Suppressor macrophage treated with lipopolysaccharide for 1 hour (primary cell): Measurements from ENCODE around the gene BCL11B.

Experiments
- DNase-seq, 3 donors: peaks; one replicate each; pipeline ENCODE4 v3.0.0-alpha.2; 2020 to 2022

The BCL11B gene

DNA sequence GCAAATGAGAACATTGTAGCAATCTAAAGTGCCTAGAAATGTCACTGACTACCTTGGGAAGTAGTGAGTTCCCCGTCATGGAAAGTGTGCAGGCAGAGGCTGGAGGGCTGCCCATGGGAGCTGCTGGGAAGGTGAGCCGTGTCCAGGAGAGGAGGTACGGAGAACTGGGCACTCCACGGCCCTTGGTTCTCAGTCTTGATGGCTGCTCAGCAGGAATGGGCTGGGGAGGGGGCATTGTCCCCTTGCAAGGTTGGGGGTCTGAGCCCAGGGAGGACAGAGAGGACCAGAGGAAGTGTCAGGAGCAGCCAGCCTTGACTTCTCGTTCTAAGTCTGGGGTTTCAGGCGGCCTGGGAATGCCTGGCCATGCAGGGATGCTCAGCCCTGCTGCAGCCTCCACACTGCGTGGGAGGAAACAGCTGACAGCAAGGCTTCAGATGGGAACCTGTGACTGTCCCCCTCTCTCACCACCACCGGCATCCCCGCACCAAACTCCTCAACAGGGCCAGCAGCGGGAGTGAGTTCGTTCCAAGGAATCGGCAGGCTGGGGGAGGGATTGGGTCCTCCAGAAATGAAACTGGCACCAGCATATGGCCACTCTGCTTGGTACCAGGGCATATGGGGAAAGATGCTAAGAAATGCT lies 140.2 kb downstream of the BCL11B start:
- no peak for DNase-seq

GRCh38 chr14:99129998-99130397 lies 142.0 kb downstream of the BCL11B start:
- no peak for DNase-seq

GRCh38 chr14:99129211-99129696 lies 142.7 kb downstream of the BCL11B start:
- DNase-seq, result no peak

DNA sequence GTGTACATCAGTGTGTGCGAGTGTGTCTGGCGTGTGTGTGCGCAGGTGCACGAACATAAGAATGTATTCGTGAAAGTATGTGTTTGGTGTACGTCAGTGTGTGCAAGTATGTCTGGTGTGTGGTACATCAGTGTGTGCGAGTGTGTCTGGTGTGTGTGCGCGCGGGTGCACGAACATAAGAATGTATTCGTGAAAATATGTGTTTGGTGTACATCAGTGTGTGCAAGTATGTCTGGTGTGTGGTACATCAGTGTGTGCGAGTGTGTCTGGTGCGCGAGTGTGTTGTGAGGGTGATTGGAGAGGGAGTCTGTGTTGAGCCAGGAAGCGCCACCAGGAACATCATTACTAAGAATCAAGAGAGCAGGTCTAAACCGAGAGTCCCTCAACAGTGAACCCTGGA lies 143.8 kb downstream of the BCL11B start:
- no peak for DNase-seq

- no peak for DNase-seq
Observed at GRCh38 chr14:99127651-99128167, 144.3 kb downstream of the BCL11B start.

DNA sequence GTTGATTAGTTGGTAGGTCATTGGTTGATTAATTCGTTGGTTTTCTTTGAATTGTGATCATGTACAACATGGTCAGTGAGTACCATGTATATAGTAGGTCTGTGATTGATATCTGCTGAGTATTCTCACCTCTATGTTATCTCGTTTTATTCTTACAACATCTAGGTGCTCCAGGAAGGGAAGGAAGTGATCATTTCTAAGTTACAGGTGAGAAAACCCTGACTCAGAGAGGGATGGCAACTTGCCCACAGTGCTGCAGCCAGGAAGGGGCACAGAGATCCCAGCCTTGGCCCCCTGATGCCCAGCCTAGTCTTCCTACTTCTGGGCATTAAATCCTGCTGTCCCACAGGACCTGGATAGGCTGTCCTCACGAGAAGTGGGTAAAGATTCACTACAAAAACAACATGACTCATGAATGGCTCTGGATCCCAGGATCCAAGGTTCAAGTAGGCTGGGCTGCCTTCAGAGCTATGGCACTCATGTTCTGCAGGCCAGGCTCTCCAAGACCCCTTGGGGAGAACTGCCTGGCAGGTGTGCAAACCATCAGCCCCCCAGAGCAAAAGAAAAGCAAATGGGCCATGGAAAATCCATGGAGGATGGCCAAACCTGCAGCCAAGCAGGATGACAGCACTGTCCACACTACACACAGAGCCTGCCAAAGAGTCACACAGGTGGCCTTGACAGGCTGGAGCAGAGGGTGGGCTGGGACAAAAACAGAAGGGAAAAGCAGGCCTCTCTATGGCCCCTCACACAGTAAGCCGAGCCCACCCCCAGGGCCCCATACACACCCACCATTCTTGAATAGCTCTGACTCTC lies 146.2 kb downstream of the BCL11B start:
- DNase-seq, result no peak

GRCh38 chr14:99125113-99125512 lies 146.9 kb downstream of the BCL11B start:
- DNase-seq, result no peak

- no peak for DNase-seq
Observed at GRCh38 chr14:99124482-99125105, 147.4 kb downstream of the BCL11B start.

DNA sequence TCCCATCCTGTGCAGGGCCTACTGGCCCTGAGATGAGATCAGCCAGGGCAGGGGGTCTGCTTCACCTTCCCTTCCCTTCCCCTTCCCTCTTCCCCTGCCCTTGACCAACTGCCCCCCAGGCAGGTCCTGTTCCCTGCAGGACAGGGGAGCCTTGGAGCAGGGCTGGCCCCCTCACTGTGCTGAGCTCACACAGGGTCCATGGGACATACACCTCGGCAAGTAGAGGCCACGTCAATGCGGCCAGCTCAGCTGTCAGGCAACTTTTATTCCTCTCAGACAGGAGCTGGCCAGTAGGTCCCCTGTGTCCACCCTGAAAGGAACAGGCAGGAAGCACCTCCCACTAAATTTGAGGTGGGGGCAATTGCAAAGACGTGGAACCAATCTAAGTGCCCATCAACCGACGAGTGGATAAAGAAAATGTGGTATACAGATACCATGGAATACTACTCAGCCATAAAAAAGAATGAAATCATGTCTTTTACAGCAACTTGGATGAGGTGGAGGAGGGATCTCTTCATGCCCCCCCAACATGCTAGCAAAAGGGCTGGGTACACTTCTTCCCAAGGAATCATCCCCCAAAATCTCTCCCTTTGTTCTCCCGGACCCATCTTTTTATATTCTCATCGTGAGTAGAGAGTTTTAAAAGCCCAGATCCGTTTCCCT lies 148.7 kb downstream of the BCL11B start:
- DNase-seq, result no peak

DNA sequence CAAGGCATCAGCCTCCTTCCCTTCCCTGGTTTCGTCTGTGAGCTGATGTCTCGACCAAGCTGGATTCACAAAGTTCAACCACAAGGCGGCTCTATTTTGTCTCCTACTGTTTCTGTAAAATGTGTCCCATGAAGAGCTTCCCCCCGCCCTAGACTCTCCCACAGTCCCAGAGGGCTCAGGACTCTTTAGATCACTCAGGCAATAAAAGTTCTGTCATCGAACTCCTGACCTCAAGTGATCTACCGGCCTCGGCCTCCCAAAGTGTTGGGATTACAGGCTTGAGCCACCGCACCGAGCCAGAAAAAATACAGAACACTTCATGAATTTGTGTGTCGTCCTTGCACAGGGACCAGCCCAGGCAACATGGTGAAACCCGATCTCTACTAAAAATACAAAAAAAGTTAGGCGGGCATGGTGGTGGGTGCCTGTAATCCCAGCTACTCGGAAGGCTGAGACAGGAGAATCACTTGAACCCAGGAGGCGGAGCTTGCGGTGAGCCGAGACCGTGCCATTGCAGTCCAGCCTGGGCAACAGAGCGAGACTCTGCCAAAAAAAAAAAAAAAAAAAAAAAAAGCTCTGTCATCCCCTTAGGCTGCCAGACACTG lies 149.4 kb downstream of the BCL11B start:
- no peak for DNase-seq

- DNase-seq, result no peak
Observed at GRCh38 chr14:99121319-99121875, 150.6 kb downstream of the BCL11B start.

GRCh38 chr14:99120526-99121318 lies 151.3 kb downstream of the BCL11B start:
- no peak for DNase-seq

DNA sequence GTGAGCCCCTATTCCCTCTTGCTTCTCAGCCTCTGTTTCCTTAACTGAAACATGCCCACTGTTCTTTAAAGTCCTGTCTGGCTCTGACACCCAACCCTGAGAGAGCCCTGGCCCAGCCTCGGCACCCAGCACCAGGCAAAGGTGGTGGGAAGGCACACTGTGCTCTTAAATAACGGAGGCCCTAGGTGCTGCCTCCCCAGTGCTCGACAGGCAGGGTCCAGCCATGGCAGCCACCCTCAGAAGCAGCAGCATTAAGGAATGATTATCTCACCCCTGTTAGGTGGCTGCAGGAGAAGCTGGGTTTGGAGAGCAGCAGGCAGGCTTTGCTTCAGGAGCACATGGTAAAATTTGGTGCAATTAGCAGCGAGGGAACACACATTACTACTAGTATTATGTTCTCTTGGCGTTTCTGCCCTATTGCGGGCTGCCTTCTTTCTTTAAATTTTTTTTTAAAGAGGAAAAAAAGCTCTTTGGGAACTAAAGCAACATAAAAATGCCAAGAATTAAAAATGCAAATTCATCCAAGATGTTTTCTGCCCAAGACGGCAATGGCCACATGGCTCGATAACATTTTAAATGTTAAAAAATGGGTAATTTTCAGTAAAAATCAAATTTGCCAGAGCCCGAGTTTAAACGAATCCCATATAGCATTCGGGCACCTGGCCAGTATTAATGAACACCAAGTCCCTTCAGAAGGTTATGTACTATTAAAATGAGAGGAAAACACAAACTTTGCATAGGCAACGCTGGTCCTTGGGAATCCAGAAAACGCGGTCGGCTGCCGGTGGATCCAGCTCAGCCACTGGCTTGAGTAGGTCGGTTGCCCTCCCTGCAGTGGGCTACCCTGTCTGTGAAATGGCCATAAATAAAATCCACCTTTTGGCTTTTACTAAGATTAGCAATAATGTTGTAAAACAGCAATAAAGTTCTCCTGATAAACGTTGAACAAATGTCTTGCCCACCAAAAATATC lies 152.2 kb downstream of the BCL11B start:
- DNase-seq, result no peak
